SK-N-SH (cell line): ENCODE measurements around the gene PDE6B.

ENCODE experiments used
- CHD2 ChIP-seq: fragments of 150-350 bp; IDR thresholded peaks from 2 replicates; pipeline ENCODE4 v1.6.1; 2018; ENCODE audit warnings: low read length; ENCODE audit not compliant: partially characterized antibody
- CTCF ChIP-seq: fragments of 200-600 bp; sonication (generic); IDR thresholded peaks from 2 replicates; pipeline ENCODE4 v1.6.1; 2017; ENCODE audit warnings: antibody characterized with exemption, mild to moderate bottlenecking, moderate library complexity
- GABPA ChIP-seq: IDR thresholded peaks from 2 replicates; pipeline ENCODE4 v1.4.0; 2012; ENCODE audit warnings: low read depth, mild to moderate bottlenecking
- MAX ChIP-seq: IDR thresholded peaks from 2 replicates; pipeline ENCODE4 v1.4.0; 2012; ENCODE audit warnings: low read depth
- MEF2A ChIP-seq: IDR thresholded peaks from 2 replicates; pipeline ENCODE4 v1.4.0; 2012; ENCODE audit warnings: low read depth, borderline replicate concordance
- PBX3 ChIP-seq: IDR thresholded peaks from 2 replicates; pipeline ENCODE4; 2012
- RAD21 ChIP-seq: IDR thresholded peaks from 2 replicates; pipeline ENCODE4 v1.6.1; 2012; ENCODE audit warnings: mild to moderate bottlenecking, low read length
- RCOR1 ChIP-seq: fragments of 150-350 bp; IDR thresholded peaks from 2 replicates; pipeline ENCODE4 v1.6.1; 2017; ENCODE audit warnings: antibody characterized with exemption, low read length
- REST ChIP-seq: IDR thresholded peaks from 2 replicates; pipeline ENCODE4 v1.6.1; 2012; ENCODE audit warnings: mild to moderate bottlenecking, low read depth, low read length, moderate library complexity
- SMC3 ChIP-seq: IDR thresholded peaks from 2 replicates; pipeline ENCODE4 v1.6.1; 2012; ENCODE audit warnings: low read depth, low read length, improper control_type of control experiment
- TAF1 ChIP-seq: IDR thresholded peaks from 2 replicates; pipeline ENCODE4 v1.6.1; 2012; ENCODE audit warnings: low read depth, mild to moderate bottlenecking, low read length, moderate library complexity, borderline replicate concordance
- TCF12 ChIP-seq: IDR thresholded peaks from 2 replicates; pipeline ENCODE4 v1.4.0; 2012

- TF ChIP-seq REST (no peak), CTCF (no peak), RAD21 (no peak), TCF12 (no peak), SMC3 (no peak), PBX3 (no peak), CHD2 (no peak), MEF2A (no peak), RCOR1 (no peak), MAX (no peak), TAF1 (no peak), GABPA (no peak)
Measured at GRCh38 chr4:710116-710515, 84.7 kb downstream of the PDE6B start.
